SW480 (cell line): ENCODE data around the gene NIP7.
A peak's percentile ranks its signal among the peaks of the same experiment; 100 is the strongest.

Experiments
- DNase-seq: peaks from one replicate; pipeline ENCODE4 v3.0.0-alpha.2; 2016; ENCODE audit warnings: low spot score

NIP7 gene

DNA sequence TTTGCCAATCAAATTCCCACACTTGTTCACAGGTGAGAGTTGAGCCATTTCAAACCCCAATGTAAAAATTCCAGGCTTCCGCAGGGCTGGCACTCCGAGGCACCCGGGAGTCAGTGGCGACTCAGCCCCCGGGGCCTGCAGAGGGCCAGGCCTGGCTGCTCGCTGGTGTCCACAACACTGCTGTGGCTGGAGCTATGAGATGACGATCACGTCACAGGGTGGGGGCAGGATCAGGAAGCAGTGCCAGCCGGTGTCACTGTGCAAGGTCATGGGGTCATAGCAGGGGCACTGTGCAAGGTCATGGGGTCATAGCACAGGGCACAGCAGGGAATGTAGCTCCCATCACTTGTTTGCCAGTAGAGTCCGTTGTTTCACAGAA lies 20.7 kb upstream of the NIP7 start:
- DNase-seq: no peak

DNA sequence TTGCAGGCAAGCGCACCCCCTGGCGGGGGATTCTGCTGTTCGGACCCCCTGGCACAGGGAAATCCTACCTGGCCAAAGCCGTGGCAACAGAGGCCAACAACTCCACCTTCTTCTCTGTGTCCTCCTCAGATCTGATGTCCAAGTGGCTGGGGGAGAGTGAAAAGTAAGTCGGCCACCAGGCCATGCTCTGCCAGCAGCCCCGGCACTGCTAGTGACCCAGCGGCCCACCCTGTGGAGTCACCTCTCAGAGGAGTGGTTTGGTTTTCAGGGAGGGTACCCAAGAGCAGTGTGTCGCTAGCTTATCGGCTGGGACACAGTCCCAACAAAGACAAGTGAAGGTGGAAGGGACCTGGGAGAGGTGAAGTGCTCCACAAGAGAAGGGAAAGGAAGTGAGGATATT lies 20.2 kb upstream of the NIP7 start:
- DNase-seq: no peak

DNA sequence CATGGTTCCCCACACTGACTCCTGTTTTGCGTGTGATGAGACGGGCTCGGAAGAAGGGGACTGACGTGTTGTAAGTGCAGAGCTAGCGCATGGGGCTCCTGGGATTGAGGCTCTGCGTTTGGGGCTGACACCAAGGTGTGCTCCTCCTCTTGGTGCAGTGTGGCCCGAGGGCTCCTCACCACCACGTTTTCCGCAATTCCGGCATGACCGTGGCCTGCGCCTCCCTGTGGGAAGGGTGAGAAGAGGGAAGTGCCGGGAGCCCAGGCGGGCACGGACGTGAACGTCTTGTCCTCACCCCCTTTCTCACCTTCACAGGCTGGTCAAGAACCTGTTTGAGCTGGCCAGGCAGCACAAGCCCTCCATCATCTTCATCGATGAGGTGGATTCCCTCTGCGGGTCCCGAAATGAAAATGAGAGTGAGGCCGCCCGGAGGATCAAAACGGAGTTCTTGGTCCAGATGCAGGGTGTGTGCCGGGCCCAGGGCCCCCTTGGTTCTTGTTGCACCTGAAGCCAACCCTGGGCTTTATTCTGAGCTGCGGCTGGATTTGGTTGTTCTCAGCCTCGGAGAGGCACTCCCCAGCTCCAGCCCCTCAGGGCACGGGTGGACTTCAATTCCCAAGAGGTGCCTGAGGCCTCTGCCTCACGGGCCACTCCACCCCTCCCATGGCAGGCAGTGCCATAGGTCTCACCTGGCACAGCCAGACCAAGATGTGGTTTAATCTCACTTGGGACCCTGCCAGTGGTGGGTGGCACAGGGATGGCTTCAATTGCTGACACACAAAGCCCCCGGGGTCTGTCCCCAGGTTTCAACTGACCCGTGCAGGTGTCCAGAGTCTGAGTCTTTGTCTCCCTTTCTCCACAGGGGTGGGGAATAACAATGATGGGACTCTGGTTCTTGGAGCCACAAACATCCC lies 19.5 kb upstream of the NIP7 start:
- DNase-seq: no peak

DNA sequence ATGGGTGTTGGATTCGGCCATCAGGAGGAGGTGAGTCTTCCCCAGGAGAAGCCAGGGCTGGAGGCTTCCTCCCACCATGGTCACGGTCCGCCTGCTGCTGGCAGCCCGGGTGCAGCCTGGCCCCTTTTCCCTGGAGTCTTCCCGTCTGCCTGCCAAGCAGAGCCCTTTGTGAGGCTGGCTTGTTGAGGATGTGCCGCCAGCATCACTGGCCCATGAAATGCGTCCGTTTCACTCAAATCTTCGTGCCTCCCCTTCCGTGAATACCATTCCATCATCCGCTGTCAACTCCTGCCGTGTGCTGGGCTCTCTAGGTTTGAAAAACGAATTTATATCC lies 18.9 kb upstream of the NIP7 start:
- DNase-seq: no peak

DNA sequence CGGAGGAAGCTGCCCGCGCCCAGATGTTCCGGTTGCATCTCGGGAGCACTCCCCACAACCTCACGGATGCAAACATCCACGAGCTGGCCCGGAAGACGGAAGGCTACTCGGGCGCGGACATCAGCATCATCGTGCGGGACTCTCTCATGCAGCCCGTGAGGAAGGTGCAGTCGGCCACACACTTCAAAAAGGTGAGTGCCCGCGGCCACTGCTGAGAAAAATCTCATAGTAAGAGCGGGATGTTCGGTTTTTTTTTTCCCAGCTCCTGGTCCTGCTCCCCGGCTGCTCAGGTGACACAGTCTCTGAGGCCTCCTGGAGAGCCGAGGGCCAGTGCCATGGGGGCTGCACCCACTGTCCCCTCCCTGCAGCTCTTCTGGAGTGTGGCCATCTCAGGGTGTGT lies 18.5 kb upstream of the NIP7 start:
- DNase-seq: no peak

DNA sequence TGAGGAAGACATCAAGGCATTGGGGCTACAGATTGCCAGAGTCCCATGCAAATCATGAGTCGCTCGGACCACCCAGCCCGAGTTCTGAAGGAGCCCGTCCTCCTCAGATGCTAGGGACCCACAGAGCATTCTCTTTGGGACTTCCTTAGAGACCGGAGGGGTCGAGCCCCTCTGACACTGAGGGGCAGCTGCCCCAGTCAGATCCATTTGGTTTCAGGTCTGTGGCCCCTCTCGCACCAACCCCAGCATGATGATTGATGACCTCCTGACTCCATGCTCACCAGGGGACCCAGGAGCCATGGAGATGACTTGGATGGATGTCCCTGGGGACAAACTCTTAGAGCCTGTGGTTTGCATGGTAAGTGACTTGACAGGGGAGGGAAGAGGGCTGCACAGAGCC lies 17.2 kb upstream of the NIP7 start:
- no peak for DNase-seq

DNA sequence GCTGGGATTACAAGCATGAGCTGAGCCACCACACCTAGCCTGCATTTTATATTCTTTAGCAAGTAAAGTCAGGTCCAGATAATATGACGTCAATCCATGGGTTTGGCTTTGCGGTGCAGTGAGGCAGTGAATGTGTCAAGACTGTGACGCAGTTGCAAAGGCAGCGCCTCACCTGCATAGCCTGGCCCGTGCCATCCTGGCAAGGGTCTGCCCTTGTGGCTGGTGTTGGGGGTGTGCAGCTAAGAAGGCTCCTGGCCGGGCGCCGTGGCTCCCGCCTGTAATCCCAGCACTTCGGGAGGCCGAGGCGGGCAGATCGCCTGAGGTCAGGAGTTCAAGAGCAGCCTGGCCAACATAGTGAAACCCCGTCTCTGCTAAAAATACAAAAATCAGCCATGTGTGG lies 16.2 kb upstream of the NIP7 start:
- no peak for DNase-seq

DNA sequence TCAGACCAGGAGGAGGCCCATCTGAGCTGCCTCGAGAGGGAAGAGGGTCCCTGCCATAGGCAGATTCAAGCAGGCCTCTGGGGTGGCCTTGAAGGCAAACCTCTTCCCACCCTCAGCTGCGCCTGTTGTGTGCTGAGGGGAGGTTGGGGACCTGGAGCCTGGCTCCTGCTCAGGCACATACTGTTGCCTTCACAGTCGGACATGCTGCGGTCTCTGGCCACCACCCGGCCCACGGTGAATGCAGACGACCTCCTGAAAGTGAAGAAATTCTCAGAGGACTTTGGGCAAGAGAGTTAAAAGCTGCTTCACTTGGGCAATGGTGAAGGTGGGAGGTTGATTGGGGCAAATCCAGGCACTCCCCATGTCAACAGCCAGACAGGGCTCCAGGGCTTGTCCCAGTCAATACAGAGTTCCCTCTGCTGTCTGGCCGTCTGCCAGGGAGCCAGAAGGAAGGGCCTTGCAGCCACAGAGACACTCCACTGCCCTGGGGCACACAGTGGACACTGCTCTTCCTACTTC lies 15.5 kb upstream of the NIP7 start:
- DNase-seq: no peak

DNA sequence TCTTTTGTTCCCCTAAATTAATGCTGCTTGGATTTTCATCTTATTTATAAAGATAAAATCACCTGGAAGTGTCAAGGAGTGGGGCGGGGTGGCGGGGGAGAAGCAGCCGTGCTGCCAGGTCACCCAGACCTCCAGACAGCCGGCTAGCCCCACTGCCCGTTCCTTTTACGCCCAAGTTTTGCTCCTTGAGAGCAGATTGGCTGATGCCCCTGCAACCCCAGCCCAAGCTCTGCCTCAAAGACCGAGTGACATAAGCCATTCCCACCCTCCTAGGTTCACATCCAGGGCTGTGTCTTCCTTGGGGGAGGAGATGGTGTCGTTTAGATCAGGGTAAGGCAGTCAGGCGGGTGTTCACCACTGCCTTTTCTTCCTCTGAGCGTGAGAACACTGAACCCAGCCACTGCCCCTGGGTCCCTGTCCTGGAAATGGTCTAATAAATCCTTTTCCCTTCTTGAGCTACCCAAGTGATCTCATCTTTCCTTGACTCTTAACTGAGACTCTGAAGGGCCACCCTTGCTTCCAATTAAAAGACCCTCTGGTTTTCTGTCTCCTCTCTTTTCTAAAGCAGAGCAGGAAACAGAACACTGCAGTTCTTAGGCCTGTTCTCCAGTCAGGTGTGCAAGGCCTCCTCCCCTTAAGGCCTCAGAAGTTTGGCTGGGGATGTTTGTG lies 14.9 kb upstream of the NIP7 start:
- no peak for DNase-seq

DNA sequence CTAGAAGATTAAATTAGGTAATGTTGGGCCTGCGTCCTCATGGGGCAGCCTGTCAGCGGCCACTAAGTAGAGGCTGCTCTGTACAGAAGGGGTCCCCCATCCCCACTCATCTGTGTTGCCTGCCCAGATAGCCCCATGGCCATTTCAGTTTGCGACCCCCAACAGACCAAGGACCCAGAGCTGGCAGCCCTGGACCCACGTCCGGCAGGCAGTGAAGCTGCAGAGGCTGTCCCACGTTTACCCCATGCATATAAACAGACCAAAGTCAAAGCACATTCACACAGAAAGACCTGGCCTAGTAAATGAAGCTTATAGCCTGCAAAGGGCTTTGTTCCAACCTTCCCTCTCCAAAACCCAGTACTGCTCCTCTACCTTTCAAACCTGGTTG lies 13.8 kb upstream of the NIP7 start:
- DNase-seq: no peak

DNA sequence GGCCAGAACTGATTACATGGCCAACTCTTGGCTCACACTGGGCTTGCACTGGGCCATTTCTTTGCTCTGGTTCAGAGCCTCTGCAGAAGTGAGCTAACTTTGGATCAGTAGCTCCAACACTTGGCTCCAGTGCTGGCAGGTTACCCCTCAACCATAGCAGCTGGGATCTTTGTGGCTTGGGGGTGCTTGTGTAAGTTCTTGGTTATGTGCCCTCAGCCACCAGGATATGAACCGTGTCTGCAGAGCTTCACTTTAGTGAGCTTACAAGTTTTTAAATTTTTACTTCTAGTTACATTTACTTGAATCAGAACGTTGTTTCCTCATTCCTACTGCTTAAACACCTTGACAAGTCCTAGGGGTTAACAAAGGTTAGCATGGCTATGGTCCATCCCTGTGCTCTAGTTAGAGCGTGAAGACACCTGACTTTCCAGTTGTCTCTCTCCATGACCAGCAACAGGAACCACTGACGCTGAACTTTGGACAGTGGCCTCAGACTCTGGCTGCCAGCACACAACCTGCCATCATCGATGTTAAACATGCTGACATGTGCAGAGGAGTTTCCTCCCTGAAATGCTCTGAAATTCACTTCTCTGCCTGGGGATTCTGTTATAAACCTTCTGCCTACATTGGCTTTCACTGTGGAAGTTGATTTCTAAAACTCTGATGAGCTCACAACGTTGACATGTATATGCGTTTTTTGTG lies 13.2 kb upstream of the NIP7 start:
- no peak for DNase-seq

DNA sequence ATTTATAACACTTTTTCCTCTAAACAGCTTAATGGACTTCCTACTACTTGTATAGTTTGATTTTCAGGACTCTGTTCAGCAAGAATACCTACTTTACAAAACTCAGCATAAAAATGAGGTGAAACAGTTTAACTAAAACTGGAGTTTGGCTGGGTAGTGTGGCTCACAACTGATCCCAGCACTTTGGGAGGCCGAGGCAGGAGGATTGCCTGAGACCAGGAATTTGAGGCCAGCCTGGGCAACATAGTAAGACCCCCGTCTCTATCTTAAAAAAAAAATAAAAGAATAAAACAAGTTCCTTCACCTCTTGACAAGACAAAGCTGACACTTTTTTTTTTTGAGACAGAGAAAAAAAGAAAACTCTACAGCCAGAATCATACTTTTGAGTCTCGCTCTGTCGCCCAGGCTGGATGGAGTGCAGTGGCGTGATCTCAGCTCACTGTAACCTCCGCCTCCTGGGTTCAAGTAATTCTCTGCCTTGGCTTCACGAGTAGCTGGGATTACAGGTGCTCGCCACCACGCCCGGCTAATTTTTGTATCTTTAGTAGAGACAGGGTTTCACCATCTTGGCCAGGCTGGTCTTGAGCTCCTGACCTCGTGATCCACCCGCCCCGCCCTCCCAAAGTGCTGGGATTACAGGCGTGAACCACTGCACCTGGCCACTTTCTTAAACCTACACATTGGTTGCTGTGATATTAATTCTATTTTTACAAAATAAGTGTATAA lies 11.8 kb upstream of the NIP7 start:
- no peak for DNase-seq

DNA sequence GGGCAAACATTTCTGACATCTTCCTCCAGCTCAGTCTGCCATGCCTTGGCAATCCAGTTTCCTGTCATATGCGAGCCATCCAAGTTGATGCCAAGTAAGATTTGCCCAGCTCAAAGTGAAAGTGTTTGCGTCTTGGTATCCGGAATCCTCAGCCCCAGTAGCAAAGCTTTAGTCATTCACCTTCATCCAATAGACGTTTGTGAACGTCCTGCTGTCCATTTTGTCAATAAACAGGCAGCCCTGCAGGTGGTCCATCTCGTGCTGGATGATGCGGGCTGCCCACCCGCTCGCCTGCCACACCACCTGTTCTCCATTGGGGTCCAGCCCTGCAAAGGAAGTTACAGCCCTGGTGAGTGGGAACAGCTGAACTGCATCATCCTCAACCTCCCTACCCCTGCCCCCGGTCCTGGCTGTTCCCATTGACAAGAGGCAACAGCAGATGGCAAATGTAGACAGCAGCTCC lies 10.7 kb upstream of the NIP7 start:
- DNase-seq: no peak

DNA sequence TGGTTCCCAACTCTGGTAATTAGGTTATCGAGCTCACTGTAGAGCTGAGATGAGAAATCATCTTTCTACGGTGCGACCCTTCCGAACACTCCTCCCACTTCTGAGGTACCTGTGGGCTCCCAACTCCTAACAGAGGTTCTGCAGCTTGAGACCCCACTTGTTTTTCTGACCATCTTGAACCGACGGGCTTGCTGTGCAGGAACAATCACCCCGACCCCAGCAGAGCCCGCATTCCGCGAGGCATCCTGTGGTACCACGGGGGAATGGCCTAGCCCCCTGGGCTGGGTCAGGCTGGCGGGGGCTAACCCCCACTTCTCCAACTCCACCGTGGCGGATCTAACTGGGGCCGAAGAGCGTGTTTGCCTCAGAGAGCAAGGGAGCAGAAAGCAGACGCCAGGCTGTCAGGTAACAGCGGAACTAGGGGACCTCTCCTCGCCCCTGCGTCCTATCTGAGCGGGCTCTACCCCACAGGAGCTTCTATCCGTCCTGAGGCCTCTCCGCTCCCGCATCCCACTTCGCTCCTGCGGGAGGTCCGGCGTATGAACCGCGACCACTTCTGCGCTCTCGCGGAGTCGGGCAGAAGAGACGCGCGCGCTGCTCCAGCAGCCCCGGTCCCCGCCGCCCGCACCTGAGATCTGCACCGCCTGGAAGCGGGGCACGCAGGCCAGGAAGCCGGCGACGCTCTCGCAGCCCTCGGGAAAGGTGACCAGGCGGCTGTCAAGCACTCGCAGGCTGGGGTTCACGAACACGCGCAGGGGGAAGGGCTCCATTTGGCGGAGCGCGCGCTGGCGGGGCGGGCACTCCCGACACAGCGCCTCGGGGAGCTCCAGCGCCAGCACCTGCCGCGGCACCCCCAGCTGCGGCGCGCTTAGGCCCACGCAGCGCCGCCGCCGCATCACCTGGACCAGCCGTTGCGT lies 9.9 kb upstream of the NIP7 start:
- peak; percentile 38 for DNase-seq

DNA sequence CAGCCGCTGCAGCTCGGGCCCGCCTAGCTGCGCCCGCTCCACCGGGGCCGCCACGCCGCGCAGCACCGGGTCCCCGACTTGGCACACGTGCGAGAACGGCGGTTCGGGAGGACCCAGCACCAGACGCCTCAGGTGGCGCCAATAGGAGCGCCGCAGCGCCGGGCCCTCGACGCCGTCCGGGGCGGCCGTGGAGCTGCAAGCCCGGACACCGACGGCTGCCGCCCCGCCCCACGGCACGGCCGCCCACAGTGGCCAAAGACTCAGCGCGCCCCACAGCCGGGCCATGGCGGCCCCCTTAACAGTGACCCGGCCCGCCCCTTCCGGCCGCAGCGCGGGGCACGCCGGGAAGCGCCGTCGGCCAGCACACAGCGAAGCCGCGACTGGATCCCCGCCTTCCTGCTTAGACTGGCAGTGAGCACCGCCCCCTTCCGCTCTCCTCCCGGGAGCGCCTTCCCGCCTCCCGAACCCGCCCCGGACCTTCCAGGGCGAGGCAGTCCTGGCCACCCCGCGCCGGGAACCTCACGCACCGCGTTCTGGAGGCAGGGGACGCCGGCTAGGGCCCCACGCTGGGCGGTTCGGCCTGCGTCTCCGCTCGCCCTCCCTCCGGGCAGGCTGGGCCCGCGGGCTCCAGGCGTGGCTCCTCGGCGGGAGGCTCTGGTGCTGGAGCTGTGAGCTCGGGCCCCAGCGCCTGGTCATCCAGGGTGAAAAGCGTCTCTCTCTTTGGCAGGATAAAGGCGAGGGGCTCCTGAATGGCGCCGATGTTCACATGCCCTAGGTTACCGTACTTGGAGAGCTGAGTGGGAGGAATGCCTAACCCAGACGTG lies 9.1 kb upstream of the NIP7 start, which contains the start of gene PDF:
Gene PDF, minus strand, starts transcription at position 303 of the 824 bp plus-strand sequence. Its CDS starts 18 bp downstream, at position 285.
- DNase-seq: peak; percentile 94

DNA sequence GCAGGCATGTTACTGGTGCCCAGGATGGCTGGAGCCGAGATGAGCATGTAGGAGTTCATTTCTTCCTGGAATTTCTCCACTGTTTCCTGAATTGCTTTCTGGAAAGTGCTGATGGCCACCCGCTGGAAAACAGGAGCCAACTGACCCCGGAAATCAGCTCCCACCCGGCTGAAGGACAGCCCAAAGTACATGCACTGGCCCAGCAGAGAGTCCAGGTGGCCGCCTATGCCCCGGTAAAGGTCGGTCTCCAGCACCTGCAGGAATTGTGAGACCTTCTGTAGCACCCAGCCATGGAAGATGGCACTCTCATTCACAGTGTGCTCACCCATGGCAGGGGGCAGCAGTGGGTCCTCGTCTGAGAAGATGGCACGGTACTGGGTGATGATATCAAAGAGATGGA lies 4.9 kb upstream of the NIP7 start:
- no peak for DNase-seq

DNA sequence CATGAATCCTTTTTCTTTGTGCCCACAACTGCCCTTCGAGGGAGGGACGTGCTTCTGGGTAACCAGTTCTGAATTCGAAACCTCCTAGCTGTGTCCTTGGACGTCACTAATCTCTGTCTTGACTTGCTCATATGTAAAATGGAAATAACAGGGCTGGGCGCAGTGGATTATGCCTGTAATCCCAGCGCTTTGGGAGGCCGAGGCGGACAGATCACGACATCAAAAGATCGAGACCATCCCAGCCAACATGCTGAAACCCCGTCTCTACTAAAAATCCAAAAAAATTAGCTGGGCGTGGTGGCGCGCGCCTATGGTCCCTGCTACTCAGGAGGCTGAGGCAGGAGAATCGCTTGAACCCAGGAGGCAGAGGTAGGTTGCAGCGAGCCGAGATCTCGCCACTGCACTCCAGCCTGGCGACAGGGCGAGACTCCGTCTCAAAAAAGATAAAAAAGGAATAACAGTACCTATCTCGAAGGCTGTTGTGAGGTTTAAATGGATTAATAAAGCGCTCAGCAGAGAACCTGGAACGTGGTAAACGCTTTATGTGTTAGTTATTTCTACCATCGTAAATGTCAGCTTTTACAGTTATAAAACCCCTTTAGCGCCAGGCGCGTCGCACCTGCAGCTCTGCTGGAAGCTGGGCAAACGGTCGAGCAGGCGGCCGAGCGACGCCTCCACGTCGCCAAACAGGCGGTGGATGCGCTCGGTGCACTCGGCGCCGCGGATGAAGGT lies 849 bp upstream of the NIP7 start:
- DNase-seq: no peak

DNA sequence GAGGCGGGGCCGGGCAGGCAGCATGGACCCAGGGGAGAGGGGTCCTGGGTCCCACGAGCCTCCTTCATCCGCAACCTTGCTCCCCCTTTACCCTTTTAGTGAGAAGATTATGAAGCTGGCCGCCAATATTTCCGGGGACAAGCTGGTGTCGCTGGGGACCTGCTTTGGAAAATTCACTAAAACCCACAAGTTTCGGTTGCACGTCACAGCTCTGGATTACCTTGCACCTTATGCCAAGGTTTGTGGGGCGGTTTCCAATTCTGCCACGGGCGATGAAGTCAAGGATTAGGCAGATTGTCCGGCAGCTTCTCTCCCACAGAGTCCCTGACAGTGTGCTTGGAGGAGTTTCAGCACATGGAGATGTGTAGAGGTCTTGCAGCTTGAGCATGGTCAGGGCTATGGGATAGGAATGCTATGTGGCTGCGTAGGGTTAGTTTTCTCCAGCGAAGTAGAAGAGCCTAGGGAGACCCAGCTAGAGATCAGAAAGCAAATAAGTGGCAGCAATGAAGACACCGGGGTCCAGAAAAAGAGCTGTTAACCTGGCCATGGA lies 598 bp downstream of the NIP7 start:
- DNase-seq: no peak

DNA sequence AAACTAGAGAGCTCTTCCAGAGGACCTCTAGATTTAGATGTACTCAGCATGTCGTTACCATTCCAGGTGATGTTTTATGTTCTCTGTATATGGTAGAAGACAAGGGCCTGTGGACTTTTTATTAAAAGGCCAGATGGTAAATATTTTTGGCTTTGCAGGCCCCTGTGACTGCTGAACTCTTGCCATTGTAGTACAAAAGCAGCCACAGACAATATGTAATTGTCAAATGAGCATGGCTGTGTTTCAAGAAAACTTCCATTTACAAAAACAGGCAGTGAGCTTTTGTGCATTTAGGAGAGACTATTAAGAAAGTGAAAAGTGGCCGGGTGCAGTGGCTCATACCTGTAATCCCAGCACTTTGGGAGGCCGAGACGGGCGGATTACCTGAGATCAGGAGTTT lies 4.6 kb downstream of the NIP7 start:
- DNase-seq: no peak
